K562 (cell line): Measurements from ENCODE around the gene ZBTB8A. TPM values are rescaled to one million over a fixed set of nuclear protein-coding genes. Genes with fewer than 3 reads are reported as not detected.

Experiments used
- CCAR2 ChIP-seq: fragments of 200-400 bp; formaldehyde crosslinking; IDR thresholded peaks from 2 replicates; pipeline ENCODE4 v1.6.1; 2017; ENCODE audit warnings: mild to moderate bottlenecking, low read depth, low read length
- CEBPG ChIP-seq, 3 experiments: fragments of 200-800 bp in 1 of 3; sonication (Bioruptor generic) in 1 of 3; sonication (generic) in 1 of 3; formaldehyde crosslinking in 1 of 3; IDR thresholded peaks in 2 of 3; conservative IDR thresholded peaks in 1 of 3; 2 replicates each; pipeline versions ENCODE4 v1.6.1 to v1.8.0; 2016 to 2022; ENCODE audit warnings: missing compliant biosample characterization in 2 of 3, missing genetic modification characterization in 2 of 3, mild to moderate bottlenecking in 1 of 3, missing genetic modification reagents in 1 of 3
- CSDE1 ChIP-seq, 2 experiments: fragments of 450-650 bp; IDR thresholded peaks; 2 replicates each; pipeline ENCODE4 v1.6.1; 2016; ENCODE audit warnings: mild to moderate bottlenecking in 1 of 2
- CXXC5 ChIP-seq: fragments of 250-450 bp; sonication (Bioruptor Pico); IDR thresholded peaks from 2 replicates; pipeline ENCODE4 v1.8.0; 2022; ENCODE audit warnings: inconsistent platforms, mild to moderate bottlenecking, moderate library complexity
- EGR1 ChIP-seq: fragments of 450-650 bp; conservative IDR thresholded peaks from 2 replicates; pipeline ENCODE4 v1.6.1; 2017; ENCODE audit warnings: mild to moderate bottlenecking
- FOXJ3 ChIP-seq: sonication (generic); formaldehyde crosslinking; IDR thresholded peaks from 2 replicates; pipeline ENCODE4 v1.4.0; 2020; ENCODE audit warnings: mild to moderate bottlenecking, missing genetic modification reagents
- NFXL1 ChIP-seq: fragments of 450-650 bp; formaldehyde crosslinking; IDR thresholded peaks from 2 replicates; pipeline ENCODE4 v1.4.0; 2021; ENCODE audit warnings: mild to moderate bottlenecking
- POU5F1 ChIP-seq: fragments of 150-350 bp; IDR thresholded peaks from 2 replicates; pipeline ENCODE4 v1.6.1; 2014; ENCODE audit warnings: borderline replicate concordance, low read length, low read depth, mild to moderate bottlenecking; ENCODE audit not compliant: partially characterized antibody
- SMAD3 ChIP-seq: fragments of 450-650 bp; formaldehyde crosslinking; conservative IDR thresholded peaks from 2 replicates; pipeline ENCODE4 v1.4.0; 2020; ENCODE audit warnings: mild to moderate bottlenecking
- SP1 ChIP-seq: sonication (generic); formaldehyde crosslinking; IDR thresholded peaks from 2 replicates; pipeline ENCODE4 v1.8.1; 2022; ENCODE audit warnings: mild to moderate bottlenecking, missing genetic modification reagents
- ZNF696 ChIP-seq: fragments of 250-450 bp; sonication (Bioruptor Pico); conservative IDR thresholded peaks from 2 replicates; pipeline ENCODE4 v1.4.0; 2020; ENCODE audit warnings: mild to moderate bottlenecking, moderate library complexity
- ZNF77 ChIP-seq: fragments of 250-450 bp; sonication (Bioruptor Pico); IDR thresholded peaks from 2 replicates; pipeline ENCODE4 v1.5.0; 2020
- ZNF780A ChIP-seq: fragments of 250-450 bp; sonication (Bioruptor Pico); IDR thresholded peaks from 2 replicates; pipeline ENCODE4 v1.5.0; 2021; ENCODE audit warnings: mild to moderate bottlenecking
- polyA plus RNA-seq, 8 experiments: library from polyadenylated mRNA; depleted of rRNA in 4 of 8; stranded (reverse) in 5 of 8; unstranded in 3 of 8; fragments of >200 nt; fragmentation: Nextera tagmentation in 2 of 8; fragmentation: Illumina TruSeq in 1 of 8; extraction: Ambion mirVana in 2 of 8; extraction: Trizol in 1 of 8; gene quantifications; 2 replicates each; pipeline versions ENCODE4 v1.2.1 to v1.2.3, GENCODE V29; 2011 to 2014; ENCODE audit warnings: inconsistent platforms in 1 of 8, missing spikeins in 1 of 8
- total RNA-seq, 7 experiments: library from RNA; depleted of rRNA in 6 of 7; stranded (reverse); fragments of >200 nt in 6 of 7; fragmentation: Illumina TruSeq in 2 of 7; extraction: Trizol in 2 of 7; gene quantifications; 2 replicates each; pipeline versions ENCODE4 v1.2.1 to v1.2.3, GENCODE V29; 2011 to 2021; ENCODE audit warnings: low replicate concordance in 1 of 7
- TF ChIP-seq, protein P1 (sequence below): sonication (generic); formaldehyde crosslinking; IDR thresholded peaks from 2 replicates; pipeline ENCODE4 v1.8.0; 2022; ENCODE audit warnings: missing genetic modification reagents, mild to moderate bottlenecking, moderate library complexity, borderline replicate concordance
- TF ChIP-seq, protein P2 (sequence below), 2 experiments: IDR thresholded peaks; 2 replicates each; pipeline ENCODE4 v1.6.1; 2012; ENCODE audit warnings: improper control_type of control experiment in 2 of 2, low read depth in 2 of 2, low read length in 2 of 2, borderline replicate concordance in 1 of 2
- TF ChIP-seq, protein P3 (sequence below): sonication (generic); formaldehyde crosslinking; IDR thresholded peaks from 2 replicates; pipeline ENCODE4 v1.8.0; 2022; ENCODE audit warnings: mild to moderate bottlenecking, missing genetic modification reagents
- TF ChIP-seq, protein P4 (sequence below): fragments of 250-450 bp; sonication (Bioruptor Pico); IDR thresholded peaks from 2 replicates; pipeline ENCODE4 v1.5.0; 2021; ENCODE audit warnings: mild to moderate bottlenecking, borderline replicate concordance
- TF ChIP-seq, protein P5 (sequence below): sonication (generic); formaldehyde crosslinking; IDR thresholded peaks from 2 replicates; pipeline ENCODE4 v1.8.0; 2022; ENCODE audit warnings: mild to moderate bottlenecking, missing genetic modification reagents

The ZBTB8A gene
- total and polyA plus RNA-seq, 9 of the 15 experiments (the other 6 are each of a cell fraction or from before 2014, with no cell fraction given): 0.01 to 0.64 (median 0.09) TPM

DNA sequence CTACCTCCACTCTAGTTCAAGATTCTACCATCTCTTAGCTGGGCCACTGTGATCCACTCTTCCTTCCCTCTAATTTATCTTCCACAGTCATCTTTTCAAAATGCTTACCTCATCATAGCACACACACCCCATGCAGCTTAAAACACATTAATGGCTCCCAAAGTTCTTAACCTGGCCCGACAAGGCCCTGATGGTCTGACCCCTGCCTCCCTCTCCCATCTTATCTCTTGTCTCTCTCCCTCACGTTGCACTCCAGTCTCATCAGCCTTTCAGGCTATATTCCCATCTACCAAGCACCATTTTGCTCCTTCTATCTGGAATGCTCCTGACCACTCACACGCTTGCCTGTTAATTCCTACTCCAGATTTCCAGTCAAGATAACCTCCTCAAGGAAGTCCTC lies 2.5 kb upstream of the ZBTB8A start (continued):
- TF ChIP-seq, protein P1, sequence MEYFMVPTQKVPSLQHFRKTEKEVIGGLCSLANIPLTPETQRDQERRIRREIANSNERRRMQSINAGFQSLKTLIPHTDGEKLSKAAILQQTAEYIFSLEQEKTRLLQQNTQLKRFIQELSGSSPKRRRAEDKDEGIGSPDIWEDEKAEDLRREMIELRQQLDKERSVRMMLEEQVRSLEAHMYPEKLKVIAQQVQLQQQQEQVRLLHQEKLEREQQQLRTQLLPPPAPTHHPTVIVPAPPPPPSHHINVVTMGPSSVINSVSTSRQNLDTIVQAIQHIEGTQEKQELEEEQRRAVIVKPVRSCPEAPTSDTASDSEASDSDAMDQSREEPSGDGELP (CRISPR knock-in tag): no peak
- TF ChIP-seq ZNF77 (CRISPR knock-in tag) (no peak), FOXJ3 (no peak), NFXL1 (CRISPR knock-in tag) (no peak), ZNF780A (CRISPR knock-in tag) (no peak), SP1 (CRISPR knock-in tag) (no peak), CCAR2 (no peak), CXXC5 (peak; percentile 53; the same call in 1 of the 2 replicates), CSDE1 (IDR thresholded peaks at IDR 0.05) (no peak), EGR1 (no peak), POU5F1 (no peak), SMAD3 (no peak), ZNF696 (CRISPR knock-in tag) (no peak), CEBPG (CRISPR knock-in tag; IDR thresholded peaks at IDR 0.05) (peak; percentile 45; the same call in 1 of the 2 replicates), CEBPG (tag; conservative IDR thresholded peaks at IDR 0.05 in 1 of 2, IDR thresholded peaks at IDR 0.05 in 1 of 2) (no peak)
- TF ChIP-seq, protein P2, sequence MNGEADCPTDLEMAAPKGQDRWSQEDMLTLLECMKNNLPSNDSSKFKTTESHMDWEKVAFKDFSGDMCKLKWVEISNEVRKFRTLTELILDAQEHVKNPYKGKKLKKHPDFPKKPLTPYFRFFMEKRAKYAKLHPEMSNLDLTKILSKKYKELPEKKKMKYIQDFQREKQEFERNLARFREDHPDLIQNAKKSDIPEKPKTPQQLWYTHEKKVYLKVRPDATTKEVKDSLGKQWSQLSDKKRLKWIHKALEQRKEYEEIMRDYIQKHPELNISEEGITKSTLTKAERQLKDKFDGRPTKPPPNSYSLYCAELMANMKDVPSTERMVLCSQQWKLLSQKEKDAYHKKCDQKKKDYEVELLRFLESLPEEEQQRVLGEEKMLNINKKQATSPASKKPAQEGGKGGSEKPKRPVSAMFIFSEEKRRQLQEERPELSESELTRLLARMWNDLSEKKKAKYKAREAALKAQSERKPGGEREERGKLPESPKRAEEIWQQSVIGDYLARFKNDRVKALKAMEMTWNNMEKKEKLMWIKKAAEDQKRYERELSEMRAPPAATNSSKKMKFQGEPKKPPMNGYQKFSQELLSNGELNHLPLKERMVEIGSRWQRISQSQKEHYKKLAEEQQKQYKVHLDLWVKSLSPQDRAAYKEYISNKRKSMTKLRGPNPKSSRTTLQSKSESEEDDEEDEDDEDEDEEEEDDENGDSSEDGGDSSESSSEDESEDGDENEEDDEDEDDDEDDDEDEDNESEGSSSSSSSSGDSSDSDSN (IDR thresholded peaks at IDR 0.05; ENCODE audit: borderline replicate concordance in 1 of 2, low read depth in 2 of 2, low read length in 2 of 2): no peak
- TF ChIP-seq, protein P3, sequence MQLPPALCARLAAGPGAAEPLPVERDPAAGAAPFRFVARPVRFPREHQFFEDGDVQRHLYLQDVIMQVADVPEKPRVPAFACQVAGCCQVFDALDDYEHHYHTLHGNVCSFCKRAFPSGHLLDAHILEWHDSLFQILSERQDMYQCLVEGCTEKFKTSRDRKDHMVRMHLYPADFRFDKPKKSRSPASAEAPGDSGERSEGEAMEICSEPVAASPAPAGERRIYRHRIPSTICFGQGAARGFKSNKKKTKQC (CRISPR knock-in tag): no peak
- TF ChIP-seq, protein P4, sequence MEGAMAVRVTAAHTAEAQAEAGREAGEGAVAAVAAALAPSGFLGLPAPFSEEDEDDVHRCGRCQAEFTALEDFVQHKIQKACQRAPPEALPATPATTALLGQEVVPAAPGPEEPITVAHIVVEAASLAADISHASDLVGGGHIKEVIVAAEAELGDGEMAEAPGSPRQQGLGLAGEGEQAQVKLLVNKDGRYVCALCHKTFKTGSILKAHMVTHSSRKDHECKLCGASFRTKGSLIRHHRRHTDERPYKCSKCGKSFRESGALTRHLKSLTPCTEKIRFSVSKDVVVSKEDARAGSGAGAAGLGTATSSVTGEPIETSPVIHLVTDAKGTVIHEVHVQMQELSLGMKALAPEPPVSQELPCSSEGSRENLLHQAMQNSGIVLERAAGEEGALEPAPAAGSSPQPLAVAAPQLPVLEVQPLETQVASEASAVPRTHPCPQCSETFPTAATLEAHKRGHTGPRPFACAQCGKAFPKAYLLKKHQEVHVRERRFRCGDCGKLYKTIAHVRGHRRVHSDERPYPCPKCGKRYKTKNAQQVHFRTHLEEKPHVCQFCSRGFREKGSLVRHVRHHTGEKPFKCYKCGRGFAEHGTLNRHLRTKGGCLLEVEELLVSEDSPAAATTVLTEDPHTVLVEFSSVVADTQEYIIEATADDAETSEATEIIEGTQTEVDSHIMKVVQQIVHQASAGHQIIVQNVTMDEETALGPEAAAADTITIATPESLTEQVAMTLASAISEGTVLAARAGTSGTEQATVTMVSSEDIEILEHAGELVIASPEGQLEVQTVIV (CRISPR knock-in tag): no peak
- TF ChIP-seq, protein P5, sequence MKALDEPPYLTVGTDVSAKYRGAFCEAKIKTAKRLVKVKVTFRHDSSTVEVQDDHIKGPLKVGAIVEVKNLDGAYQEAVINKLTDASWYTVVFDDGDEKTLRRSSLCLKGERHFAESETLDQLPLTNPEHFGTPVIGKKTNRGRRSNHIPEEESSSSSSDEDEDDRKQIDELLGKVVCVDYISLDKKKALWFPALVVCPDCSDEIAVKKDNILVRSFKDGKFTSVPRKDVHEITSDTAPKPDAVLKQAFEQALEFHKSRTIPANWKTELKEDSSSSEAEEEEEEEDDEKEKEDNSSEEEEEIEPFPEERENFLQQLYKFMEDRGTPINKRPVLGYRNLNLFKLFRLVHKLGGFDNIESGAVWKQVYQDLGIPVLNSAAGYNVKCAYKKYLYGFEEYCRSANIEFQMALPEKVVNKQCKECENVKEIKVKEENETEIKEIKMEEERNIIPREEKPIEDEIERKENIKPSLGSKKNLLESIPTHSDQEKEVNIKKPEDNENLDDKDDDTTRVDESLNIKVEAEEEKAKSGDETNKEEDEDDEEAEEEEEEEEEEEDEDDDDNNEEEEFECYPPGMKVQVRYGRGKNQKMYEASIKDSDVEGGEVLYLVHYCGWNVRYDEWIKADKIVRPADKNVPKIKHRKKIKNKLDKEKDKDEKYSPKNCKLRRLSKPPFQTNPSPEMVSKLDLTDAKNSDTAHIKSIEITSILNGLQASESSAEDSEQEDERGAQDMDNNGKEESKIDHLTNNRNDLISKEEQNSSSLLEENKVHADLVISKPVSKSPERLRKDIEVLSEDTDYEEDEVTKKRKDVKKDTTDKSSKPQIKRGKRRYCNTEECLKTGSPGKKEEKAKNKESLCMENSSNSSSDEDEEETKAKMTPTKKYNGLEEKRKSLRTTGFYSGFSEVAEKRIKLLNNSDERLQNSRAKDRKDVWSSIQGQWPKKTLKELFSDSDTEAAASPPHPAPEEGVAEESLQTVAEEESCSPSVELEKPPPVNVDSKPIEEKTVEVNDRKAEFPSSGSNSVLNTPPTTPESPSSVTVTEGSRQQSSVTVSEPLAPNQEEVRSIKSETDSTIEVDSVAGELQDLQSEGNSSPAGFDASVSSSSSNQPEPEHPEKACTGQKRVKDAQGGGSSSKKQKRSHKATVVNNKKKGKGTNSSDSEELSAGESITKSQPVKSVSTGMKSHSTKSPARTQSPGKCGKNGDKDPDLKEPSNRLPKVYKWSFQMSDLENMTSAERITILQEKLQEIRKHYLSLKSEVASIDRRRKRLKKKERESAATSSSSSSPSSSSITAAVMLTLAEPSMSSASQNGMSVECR (CRISPR knock-in tag): no peak
